Epithelial cell of prostate (primary cell): ENCODE results near the gene FLYWCH2.
"Not testable (repeated sequence)": the region's sequence is repeated elsewhere in the genome, so short reads cannot be mapped to it uniquely, and the experiment has no call there.

Experiments
- DNase-seq: peaks from one replicate; pipeline ENCODE4 v3.0.0-alpha.2; 2011; ENCODE audit warnings: low read depth, low spot score
- H3K27ac ChIP-seq: fragments of 450-650 bp; 2 replicates; pipeline ENCODE4 v1.5.1; 2017; ENCODE audit warnings: mild to moderate bottlenecking

The FLYWCH2 gene

DNA sequence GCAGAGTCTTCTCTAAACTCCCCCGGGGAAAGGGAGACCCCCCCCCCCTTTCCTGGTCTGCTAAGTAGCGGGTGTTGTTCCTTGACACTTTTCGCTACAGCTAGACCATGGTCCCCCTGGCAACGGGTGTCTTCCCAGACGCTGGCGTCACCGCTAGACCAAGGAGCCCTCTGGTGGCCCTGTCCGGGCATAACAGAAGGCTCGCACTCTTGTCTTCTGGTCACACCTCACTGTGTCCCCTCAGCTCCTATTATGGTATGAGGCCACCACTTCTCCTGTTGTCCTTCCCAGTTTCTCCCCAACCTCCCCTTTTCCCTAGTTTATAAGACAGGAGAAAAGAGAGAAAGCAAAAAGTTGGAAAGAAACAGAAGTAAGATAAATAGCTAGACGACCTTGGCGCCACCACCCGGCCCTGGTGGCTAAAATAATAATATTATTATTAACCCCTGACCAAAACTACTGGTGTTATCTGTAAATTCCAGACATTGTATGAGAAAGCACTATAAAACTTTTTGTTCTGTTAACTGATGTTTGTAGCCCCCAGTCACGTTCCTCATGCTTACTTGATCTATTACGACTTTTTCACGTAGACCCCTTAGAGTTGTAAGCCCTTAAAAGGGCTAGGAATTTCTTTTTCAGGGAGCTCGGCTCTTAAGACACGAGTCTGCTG is 24.2 kb downstream of the FLYWCH2 start:
- not testable (repeated sequence) for DNase-seq, H3K27ac ChIP-seq

DNA sequence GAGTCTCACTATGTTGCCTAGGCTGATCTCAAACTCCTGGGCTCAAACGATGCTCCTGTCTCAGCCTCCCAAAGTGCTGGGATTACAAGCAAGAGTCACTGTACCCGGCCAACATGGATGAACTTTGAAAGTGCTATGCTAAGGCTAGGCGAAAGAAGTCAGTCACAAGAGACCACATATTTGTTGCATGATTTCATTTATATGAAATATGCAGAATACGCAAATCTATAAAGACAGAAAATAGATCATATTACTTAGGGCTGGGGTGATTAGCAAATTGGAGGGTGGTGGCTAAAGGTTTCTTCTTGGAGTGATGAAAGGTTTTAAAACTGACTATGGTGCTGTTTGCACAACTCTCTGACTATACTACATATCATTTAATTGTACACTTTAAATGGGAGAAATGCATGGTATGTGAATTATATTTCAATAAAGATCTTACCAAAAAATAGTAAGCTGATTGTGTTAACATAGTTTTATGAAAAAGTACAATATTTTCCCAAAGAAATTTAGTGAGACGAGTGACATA is 27.5 kb downstream of the FLYWCH2 start:
- peak overlapping the region; percentile 65 for H3K27ac ChIP-seq
- DNase-seq, result no peak

GRCh38 chr16:2911638-2912329 is 28.8 kb downstream of the FLYWCH2 start, which contains the start of gene FLYWCH1:
FLYWCH1 (plus strand) TSS chr16:2911931; CDS start chr16:2929686, 17,755 bp downstream.
- DNase-seq, result peak; percentile 91
- peak within 1 kb of the TSS; percentile 65 for H3K27ac ChIP-seq

GRCh38 chr16:2912330-2913199 is 29.6 kb downstream of the FLYWCH2 start:
- no peak for DNase-seq

GRCh38 chr16:2913603-2914002 is 30.6 kb downstream of the FLYWCH2 start:
- H3K27ac ChIP-seq, result no peak overlapping the region
- no peak for DNase-seq

More at GRCh38 chr16:2912330-2913199, 29.6 kb downstream of the FLYWCH2 start:
- H3K27ac ChIP-seq, result peak overlapping the region; percentile 65

DNA sequence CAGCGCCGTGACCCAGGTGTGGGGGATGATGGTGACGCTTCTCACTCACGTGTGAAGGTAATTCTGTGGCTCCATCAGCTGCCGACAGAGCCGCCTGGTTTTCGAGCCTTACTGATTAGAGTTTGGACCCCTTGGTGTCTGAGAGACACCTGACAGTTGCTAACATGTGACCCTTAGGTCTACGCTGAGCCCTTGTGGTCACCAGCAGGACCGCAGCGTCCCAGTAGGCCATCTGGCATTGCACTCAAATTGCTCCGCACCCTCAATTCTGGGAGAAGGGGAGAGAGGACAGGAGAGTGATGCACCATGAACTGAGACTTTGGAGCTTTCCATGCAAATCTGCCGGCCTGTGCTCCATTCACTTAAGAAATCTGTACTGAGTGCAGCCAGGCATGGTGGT is 31.2 kb downstream of the FLYWCH2 start:
- no peak for DNase-seq

DNA sequence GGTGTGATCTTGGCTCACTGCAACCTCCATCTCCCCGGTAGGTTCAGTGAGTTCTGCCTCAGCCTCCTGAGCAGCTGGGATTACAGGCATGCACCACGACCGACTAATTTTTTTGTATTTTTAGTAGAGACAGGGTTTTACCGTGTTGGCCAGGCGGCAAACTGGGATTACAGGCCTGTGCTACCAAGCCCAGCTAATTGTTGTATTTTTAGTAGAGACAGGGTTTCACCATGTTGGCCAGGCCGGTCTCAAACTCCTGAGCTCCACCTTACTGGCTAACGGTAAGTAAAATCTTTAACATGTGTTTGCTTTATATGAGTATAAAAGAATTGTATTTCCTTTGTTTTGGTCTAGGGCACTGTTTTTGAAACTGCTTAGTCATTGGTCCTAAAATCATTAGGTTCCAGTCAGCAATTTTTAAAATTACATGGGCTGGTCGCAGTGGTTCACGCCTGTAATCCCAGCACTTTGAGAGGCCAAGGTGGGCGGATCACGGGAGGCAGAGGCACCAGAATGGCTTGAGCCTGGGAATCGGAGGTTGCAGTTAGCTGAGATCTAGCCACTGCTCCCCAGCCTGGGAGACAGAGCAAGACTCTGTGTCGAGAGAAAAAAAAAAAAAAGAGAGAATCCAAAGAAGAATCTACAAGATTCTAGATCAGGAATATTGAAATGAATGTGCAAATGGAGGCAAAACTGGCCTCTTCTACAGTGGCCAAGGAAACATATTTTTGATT is 32.3 kb downstream of the FLYWCH2 start:
- H3K27ac ChIP-seq, result peak overlapping the region; percentile 99
- DNase-seq, result no peak

More for the DNA sequence above, 31.2 kb downstream of the FLYWCH2 start:
- H3K27ac ChIP-seq, result peak overlapping the region; percentile 99

- peak overlapping the region; percentile 99 for H3K27ac ChIP-seq
- DNase-seq, result no peak
These were observed 36.7 kb downstream of the FLYWCH2 start for GRCh38 chr16:2919511-2920255.

- DNase-seq, result no peak
These were observed 40.5 kb downstream of the FLYWCH2 start for GRCh38 chr16:2923481-2923880.

GRCh38 chr16:2924901-2925755 is 42.1 kb downstream of the FLYWCH2 start:
- DNase-seq, result no peak
- H3K27ac ChIP-seq, result peak overlapping the region; percentile 74

More at GRCh38 chr16:2923481-2923880, 40.5 kb downstream of the FLYWCH2 start:
- H3K27ac ChIP-seq, result no peak overlapping the region

- DNase-seq, result no peak
- H3K27ac ChIP-seq, result peak overlapping the region; percentile 74
These were observed 43.1 kb downstream of the FLYWCH2 start for GRCh38 chr16:2925951-2926649.

DNA sequence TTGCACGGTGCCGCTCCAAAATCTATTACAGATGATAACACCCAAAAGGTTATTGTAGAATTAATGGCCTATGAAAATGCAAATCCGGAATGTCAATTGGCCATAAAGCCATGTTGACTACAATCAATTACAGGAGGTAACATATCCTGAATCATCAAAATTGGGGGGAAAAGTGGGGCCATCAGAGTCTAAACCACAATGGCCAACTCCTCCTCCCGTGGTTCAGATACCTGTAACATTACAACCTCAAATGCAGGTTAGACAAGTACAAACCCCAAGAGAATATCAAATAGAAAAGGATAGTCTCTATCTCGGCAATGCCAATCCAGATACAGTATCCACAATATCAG is 43.6 kb downstream of the FLYWCH2 start:
- H3K27ac ChIP-seq, result no peak overlapping the region
- DNase-seq, result no peak

- no peak overlapping the region for H3K27ac ChIP-seq
- DNase-seq, result no peak
These were observed 44.1 kb downstream of the FLYWCH2 start for GRCh38 chr16:2927010-2927646.

- not testable (repeated sequence) for DNase-seq, H3K27ac ChIP-seq
These were observed 45.1 kb downstream of the FLYWCH2 start for GRCh38 chr16:2928151-2928550.

GRCh38 chr16:2928796-2929195 is 45.8 kb downstream of the FLYWCH2 start:
- no peak for DNase-seq
- H3K27ac ChIP-seq, result no peak overlapping the region

DNA sequence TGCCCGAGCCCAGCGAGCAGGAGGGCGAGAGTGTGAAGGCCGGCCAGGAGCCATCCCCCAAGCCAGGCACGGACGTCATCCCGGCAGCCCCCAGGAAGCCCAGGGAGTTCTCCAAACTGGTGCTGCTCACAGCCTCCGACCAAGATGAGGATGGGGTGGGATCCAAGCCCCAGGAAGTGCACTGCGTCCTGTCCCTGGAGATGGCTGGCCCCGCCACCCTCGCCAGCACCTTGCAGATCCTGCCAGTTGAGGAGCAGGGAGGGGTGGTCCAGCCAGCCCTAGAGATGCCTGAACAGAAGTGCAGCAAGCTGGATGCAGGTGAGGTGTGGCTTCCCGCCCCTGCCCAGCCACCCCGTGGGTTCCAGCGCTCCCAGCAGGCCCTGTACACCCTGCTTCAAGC is 46.7 kb downstream of the FLYWCH2 start:
- DNase-seq, result no peak

DNA sequence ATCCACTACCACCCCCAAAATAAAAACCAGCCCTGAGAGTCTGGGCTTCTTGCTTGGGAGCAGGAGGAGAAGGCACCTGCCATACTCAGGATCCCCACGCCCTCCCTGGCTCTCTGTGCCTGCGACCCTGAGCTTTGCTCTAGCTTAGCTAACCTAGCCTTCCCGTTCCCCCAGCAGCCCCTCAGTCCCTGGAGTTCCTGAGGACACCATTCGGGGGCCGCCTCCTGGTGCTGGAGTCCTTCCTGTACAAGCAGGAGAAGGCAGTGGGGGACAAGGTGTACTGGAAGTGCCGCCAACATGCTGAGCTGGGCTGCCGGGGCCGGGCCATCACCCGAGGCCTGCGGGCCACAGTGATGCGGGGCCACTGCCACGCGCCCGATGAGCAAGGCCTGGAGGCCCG is 47.2 kb downstream of the FLYWCH2 start:
- H3K27ac ChIP-seq, result no peak overlapping the region
- DNase-seq, result no peak

More for the DNA sequence above, 46.7 kb downstream of the FLYWCH2 start:
- no peak overlapping the region for H3K27ac ChIP-seq
